Glomerular endothelial cell (primary cell): Measurements from ENCODE around the gene TMEM106A. TPM values are rescaled to one million over a fixed set of nuclear protein-coding genes. Genes with fewer than 3 reads are reported as not detected.
"Not testable (repeated sequence)": the region's sequence is repeated elsewhere in the genome, so short reads cannot be mapped to it uniquely, and the experiment has no call there.

Experiments used
- DNase-seq: peaks from one replicate; pipeline ENCODE4 v3.0.0-alpha.2; 2011; ENCODE audit warnings: low read depth, low spot score; ENCODE audit errors: extremely low read depth
- total RNA-seq: library from RNA; depleted of rRNA; stranded (reverse); fragments of >200 nt; gene quantifications from 2 replicates; pipeline ENCODE4 v1.2.3, GENCODE V29; 2015

Gene TMEM106A
- total RNA-seq: 4.7 and 8.4 TPM in 2 replicates

DNA sequence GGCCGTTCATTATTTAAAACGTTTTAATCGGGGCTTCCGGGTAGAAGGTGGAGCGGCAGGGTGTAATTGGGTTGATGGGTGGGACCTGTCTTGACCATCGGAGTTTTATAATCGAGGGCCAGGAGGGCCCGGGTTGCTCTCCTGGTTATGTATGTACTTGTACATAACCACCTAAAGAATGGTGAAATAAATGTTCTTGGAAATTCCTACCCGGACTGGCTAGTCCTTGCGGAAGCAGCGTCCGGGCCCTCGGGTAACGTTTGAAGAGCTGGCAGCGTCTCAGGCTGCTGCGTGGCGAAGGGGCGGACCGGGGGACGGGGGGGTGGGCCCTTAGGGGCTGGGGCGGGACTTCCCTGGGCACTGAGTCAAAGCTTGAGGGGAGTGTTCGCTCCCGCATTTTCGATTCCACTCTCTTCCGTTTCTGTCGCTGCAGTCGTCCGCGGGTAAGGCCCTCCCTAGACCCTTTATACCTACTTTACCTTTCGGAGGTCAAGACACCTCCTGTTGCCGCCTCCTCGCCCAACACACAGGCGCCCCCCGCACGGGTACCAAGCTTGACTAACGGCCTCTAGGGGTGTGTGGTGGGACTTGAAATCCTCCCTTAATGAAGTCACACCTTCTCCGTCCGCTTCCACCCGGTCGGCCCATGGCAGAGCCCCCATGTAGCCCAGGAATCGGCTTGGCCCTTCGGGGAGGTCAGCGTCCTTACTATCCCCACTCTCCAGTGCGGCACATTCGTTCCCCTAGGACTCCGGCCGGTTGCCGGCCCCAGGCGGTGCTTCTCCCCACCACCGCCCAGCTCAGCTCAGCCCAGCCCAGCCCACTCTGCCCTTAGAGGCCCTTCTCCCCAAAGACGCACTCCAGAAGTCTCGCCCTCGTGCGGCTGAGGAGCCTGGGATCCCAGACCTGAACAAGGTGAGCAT is at the start of gene TMEM106A:
TMEM106A (plus strand) TSS at position 396 of the 923 bp plus-strand sequence. CDS start 1,167 bp downstream, outside the sequence.
- peak; percentile 29 for DNase-seq

GRCh38 chr17:43165971-43166370 is 45.7 kb upstream of the TMEM106A start:
- DNase-seq: not testable (repeated sequence)

- peak; percentile 2 for DNase-seq
These were observed 42.0 kb upstream of the TMEM106A start for GRCh38 chr17:43169561-43170139.

DNA sequence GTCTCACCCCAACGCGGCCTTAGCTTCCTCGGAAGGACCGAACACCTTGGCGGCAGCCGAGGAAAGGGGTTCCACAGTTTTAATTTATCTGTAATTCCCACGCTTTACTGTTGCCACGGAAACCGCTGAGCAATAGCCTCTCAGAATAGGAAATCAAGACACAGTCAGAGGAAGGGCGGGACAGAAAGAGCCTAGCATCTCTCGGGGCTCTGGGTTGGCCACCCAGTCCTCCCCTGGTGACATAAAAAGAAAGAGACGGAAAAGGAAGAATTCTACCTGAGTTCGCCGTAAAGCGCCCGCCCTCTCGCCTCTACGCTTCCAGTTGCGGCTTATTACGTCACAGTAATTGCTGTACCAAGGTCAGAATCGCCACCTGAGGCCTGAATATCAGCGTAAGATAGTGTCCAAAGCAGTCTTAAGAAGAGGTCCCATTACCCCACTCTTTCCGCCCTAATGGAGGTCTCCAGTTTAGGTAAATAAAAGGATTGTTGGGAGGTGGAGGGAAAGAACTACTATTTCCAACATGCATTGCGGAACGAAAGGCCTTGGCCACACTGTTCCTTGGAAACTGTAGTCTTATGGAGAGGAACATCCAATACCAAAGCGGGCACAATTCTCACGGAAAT is 41.4 kb upstream of the TMEM106A start:
- DNase-seq: peak; percentile 83

DNA sequence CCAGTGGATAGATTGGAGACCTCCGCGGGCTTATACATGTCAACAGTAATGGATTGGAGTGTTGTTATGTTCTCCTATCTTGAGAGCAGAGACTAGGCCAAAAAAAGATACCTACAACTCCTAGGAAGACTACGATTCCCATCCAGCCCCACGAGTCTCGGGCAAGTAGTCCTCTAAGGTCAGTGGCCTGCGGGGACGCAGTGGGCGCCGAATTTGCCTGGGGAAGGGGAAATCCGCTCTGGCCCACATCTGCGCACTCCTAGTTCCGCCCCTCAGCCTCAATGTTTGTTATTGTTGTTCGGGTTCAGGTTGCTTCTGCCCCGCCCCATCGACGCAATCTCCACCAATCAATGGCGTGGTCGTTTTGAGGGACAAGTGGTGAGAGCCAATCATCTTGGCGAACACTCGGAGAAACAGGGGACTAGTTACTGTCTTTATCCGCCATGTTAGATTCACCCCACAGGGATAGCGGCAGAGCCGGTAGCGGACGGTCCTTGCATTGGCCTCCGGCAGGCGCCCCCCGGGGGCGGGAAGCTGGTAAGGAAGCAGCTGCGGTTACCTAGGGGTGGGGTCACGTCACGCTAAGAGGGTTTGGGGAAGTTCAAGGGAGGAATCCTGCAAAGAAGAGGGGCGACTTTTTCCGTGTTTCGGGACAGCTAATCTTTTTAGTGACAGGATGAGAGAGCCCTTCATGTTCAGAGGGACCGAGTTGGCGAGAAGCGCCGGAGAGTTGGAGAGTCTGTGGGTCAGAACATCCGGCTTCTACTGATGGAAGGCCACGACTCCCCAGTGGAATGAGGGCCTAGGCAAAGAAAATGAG is 40.7 kb upstream of the TMEM106A start, which contains the start of gene NBR1:
NBR1 (plus strand) TSS at position 449 of the 820 bp plus-strand sequence. CDS start 4,586 bp downstream, outside the sequence.
- peak; percentile 94 for DNase-seq

- peak; percentile 85 for DNase-seq
These were observed 39.8 kb upstream of the TMEM106A start for GRCh38 chr17:43171586-43172487.

GRCh38 chr17:43175213-43176118 is 36.2 kb upstream of the TMEM106A start:
- DNase-seq: no peak

DNA sequence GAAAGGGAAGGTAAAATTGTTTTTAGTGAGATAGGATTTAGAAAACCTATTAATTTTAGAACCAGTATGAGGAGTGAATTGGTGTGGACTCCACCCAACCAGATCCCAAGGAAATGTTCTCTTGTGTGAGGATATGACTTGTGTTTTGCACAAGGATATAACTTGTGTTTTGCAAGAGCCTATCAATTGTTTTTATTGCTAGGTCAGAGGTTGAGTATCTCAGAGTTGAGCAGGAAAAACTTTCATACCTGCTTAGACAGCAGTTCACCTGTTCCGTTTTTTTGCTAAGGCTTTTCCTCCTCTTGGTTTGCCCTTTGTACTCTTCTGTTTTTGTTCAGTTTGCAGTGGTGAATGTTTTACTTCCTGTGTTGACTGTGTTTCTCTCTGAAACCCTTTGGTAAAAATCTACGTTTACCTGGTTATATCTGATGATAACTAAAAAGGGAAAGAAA is 35.5 kb upstream of the TMEM106A start:
- DNase-seq: no peak

GRCh38 chr17:43183921-43184320 is 27.8 kb upstream of the TMEM106A start:
- no peak for DNase-seq

DNA sequence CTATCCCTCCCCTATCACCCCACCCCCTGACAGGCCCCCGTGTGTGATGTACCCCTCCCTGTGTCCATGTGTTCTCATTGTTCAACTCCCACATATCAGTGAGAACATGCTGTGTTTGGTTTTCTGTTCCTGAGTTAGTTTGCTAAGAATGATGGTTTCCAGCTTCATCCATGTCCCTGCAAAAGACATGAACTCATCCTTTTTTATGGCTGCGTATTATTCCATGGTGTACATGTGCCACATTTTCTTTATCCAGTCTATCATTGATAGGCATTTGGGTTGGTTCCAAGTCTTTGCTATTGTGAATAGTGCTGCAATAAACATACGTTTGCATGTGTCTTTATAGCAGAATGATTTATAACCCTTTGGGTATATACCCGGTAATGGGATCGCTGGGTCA is 25.0 kb upstream of the TMEM106A start:
- not testable (repeated sequence) for DNase-seq

GRCh38 chr17:43193251-43193650 is 18.4 kb upstream of the TMEM106A start:
- DNase-seq: no peak

GRCh38 chr17:43199633-43200032 is 12.0 kb upstream of the TMEM106A start:
- DNase-seq: no peak

GRCh38 chr17:43200127-43200526 is 11.5 kb upstream of the TMEM106A start:
- DNase-seq: no peak

- DNase-seq: not testable (repeated sequence)
These were observed 8.7 kb upstream of the TMEM106A start for GRCh38 chr17:43203013-43203412.

DNA sequence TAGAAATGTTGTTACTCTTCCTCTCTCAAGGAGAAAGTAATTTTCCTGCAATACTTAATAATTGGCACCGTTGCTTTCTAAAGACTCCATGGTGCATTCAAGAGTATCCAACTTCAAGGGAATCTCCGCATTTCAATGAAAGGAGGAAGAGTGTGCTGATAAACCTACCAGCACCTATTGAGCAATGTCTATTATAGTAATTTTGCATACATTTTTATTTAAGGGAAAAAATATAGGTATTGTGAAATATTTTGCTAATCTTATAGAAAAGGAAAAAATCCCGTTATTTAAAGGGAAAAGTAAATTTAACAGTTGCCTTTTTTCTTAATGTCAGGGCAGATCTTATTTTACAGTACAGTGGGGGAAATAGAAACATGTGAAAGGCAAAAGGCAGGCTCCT is 1.1 kb upstream of the TMEM106A start:
- no peak for DNase-seq

DNA sequence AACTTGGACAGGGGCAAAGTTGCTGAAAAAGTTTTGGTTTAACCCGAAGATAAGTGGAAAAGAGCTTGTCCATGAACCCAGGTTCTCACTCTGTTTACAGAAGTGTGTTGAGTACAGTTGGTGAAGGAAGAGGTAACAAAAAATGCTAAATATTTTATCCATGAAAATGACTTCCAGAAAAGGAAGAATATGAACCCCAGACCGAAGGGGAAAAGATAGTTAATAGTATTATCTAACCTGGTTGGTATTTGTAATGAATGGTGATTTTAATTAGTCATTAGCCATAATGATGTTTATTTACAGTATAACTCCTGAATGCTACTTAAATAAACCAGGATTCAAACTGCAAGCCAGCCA is 574 bp upstream of the TMEM106A start:
- no peak for DNase-seq

DNA sequence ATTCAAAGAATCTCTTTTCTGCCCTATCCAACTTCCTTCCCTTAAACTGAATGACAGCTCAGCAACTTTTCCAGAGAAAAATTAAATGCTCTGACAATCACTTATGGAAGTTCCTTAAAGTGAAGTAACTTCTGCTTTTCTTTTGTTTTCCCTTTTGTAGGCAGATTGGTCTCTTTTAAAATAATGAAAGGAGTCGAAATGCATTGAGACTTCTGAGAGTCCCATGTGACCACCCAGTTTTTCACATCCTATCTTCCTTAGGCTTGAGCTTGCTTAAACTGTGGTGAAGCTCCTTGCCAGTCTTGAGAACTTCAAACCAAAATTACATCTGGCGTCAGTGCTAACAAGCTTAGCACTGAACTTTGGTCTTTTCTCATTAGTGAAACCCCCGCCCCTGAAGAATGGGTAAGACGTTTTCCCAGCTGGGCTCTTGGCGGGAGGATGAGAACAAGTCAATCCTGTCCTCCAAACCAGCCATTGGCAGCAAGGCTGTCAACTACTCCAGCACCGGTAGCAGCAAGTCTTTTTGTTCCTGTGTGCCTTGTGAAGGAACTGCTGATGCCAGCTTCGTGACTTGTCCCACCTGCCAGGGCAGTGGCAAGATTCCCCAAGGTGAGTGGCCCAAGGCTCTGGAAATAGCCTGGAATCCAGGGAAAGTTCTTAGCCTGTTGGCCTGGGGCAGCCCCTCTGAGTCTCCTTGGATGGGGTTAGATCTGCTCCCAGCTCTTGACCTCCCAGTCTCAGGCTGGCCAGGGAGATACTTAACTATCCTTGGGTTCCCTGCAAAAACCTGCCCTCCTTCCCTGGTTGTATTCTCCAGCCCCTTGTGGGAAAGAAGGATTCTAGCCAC is 1.2 kb downstream of the TMEM106A start:
- DNase-seq: no peak

DNA sequence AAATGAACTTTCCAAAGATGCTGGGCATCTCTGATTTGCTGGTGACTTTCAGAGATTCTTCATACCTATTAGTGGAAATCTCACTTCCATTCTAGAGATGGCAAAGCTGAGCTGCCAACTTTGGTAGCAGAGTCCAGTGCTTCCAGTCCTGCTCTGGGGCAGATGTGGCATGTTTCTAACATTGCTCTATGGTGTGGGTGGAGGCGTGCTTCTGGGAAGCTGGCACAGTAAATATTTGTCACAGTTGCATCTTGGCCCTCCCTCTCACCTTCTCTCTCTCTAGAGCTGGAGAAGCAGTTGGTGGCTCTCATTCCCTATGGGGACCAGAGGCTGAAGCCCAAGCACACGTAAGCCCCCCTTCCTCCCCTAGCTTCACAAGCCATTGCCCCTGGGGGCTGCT is 1.9 kb downstream of the TMEM106A start:
- DNase-seq: no peak
